ENCODE measurements around the gene PRDX5. TPM values are rescaled to one million over a fixed set of nuclear protein-coding genes. Genes with fewer than 3 reads are reported as not detected.

The PRDX5 gene
- polyA plus RNA-seq, 1 donor = 219 TPM

DNA sequence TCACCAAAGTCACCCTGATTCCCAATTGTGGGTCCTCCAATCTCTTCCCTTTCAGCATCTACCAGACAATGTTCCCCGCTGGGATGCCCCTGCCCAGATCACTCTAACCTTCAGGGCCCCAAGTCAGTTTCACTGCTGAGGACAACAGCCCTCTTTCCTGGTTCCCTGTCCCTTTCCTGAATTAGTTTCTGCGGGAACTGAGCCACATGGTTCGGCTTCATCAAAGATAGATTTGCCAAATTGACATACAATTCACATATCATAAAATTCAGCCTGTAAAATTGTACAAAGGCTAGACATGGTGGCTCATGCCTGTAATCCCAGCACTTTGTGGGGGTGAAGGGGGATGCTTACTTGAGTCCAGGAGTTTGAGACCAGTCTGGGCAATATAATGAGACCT lies 10.1 kb downstream of the PRDX5 start:
- H3K27ac ChIP-seq (ENCODE audit: low read length) = no peak overlapping the region

DNA sequence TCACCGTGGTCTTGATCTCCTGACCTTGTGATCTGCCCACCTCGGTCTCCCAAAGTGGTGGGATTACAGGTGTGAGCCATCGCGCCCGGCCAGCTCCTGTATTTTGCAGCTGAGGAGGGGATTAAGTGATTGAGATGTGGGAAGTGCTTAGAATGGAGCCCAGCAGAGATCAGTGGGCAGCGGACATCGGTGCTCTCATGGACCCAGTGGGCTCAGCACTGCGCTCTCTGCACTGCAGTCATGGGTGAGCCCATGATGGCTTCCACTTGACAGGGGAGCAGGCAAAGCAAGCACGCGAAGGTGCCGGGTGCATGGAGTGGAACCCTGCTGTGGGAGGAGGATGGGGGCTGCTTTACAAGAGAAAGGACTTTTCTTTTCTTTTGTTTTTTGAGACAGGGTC lies 13.0 kb downstream of the PRDX5 start:
- DNase-seq = no peak
- Histone ChIP-seq H3K27me3 (ENCODE audit: control insufficient read depth, insufficient read depth, low read length) (no peaks in the 10 kb centered on the region), H3K36me3 (ENCODE audit: control insufficient read depth, insufficient read depth, low read length) (no peaks in the 10 kb centered on the region), H3K9me3 (ENCODE audit: control insufficient read depth, low read depth, low read length) (no peaks in the 10 kb centered on the region), H3K27ac (ENCODE audit: low read length) (no peak overlapping the region), H3K4me3 (ENCODE audit: low read length) (no peak overlapping the region), H3K4me1 (ENCODE audit: control insufficient read depth, insufficient read depth, low read length) (peaks cover 26% of the 10 kb centered on the region)
- whole genome bisulfite sequencing (ENCODE audit: insufficient coverage, low lambda C conversion rate) = no CpG with 5 or more reads among the region's 11 CpGs

More for the DNA sequence above, 10.1 kb downstream of the PRDX5 start:
- no peaks in the 10 kb centered on the region for H3K27me3 ChIP-seq (ENCODE audit: control insufficient read depth, insufficient read depth, low read length)
- peaks cover 18% of the 10 kb centered on the region for H3K4me1 ChIP-seq (ENCODE audit: control insufficient read depth, insufficient read depth, low read length)
- H3K9me3 ChIP-seq (ENCODE audit: control insufficient read depth, low read depth, low read length) = no peaks in the 10 kb centered on the region
- no peak for DNase-seq
- H3K4me3 ChIP-seq (ENCODE audit: low read length) = no peak overlapping the region
- WGBS (ENCODE audit: insufficient coverage, low lambda C conversion rate) = no CpG with 5 or more reads among the region's 3 CpGs
- H3K36me3 ChIP-seq (ENCODE audit: control insufficient read depth, insufficient read depth, low read length) = peaks cover 4% of the 10 kb centered on the region

DNA sequence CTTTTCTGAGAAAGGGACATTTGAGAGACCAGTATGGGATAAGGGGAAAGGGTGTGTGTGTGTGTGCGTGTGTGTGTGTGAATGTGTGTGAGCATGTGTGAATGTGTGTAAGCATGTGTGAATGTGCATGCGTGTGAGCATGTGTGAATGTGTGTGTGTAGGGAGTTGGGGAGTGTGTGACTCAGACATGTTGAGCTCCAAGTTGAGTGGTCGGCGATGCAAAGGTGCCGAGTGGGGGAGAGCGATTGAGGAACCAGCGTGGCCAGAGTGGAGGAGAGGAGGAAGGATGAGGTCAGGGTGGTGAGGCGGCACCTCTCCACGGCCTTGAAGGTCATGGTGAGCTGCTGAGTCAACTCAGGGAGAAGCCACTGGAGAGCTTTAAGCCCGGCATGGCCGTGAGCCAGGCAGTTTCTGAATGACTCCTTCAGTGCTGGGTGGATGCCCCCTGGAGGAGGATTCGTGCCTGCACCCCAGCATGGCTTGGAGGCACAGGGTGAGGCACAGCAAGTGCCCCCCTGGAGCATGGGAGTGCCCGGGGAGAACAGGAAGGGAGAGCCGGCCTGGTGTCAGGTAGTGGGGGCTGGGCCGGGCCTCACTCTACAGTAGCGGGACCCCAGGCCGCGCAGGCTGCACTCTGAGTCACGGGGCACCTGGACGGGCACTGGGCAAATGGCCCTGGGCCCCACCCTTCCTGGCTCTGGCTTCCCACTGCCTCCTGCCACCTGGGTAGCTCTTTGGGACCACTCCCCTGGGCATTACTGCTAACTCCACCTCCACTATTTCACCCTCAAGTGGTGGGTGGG lies 13.8 kb downstream of the PRDX5 start:
- Histone ChIP-seq H3K27ac (ENCODE audit: low read length) (no peak overlapping the region), H3K4me1 (ENCODE audit: control insufficient read depth, insufficient read depth, low read length) (peaks cover 26% of the 10 kb centered on the region), H3K27me3 (ENCODE audit: control insufficient read depth, insufficient read depth, low read length) (no peaks in the 10 kb centered on the region), H3K9me3 (ENCODE audit: control insufficient read depth, low read depth, low read length) (no peaks in the 10 kb centered on the region), H3K4me3 (ENCODE audit: low read length) (no peak overlapping the region), H3K36me3 (ENCODE audit: control insufficient read depth, insufficient read depth, low read length) (no peaks in the 10 kb centered on the region)
- WGBS (ENCODE audit: insufficient coverage, low lambda C conversion rate) = no CpG with 5 or more reads among the region's 20 CpGs
- DNase-seq = peak; percentile 61 to 71

DNA sequence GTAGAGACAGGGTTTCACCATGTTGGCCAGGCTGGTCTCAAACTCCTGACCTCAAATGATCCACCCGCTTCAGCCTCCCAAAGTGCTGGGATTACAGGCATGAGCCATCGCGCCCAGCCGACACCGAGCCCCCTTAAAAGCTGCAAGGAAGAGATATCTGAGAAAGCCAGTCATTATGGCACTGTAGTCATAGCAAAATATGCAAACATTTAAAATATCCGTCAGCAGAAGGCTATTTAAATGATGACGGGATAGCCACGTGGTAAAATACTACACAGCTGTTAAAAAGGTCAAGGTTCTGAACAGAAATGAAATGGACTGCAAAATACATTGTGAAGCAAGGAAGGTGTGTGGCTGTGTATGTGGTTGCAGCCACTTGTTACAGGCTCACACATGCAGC lies 15.6 kb downstream of the PRDX5 start:
- H3K4me1 ChIP-seq (ENCODE audit: control insufficient read depth, insufficient read depth, low read length) = peaks cover 26% of the 10 kb centered on the region
- no CpG with 5 or more reads among the region's 8 CpGs for WGBS (ENCODE audit: insufficient coverage, low lambda C conversion rate)
- H3K4me3 ChIP-seq (ENCODE audit: low read length) = no peak overlapping the region
- H3K36me3 ChIP-seq (ENCODE audit: control insufficient read depth, insufficient read depth, low read length) = no peaks in the 10 kb centered on the region
- H3K27me3 ChIP-seq (ENCODE audit: control insufficient read depth, insufficient read depth, low read length) = no peaks in the 10 kb centered on the region
- H3K9me3 ChIP-seq (ENCODE audit: control insufficient read depth, low read depth, low read length) = no peaks in the 10 kb centered on the region
- DNase-seq = no peak
- H3K27ac ChIP-seq (ENCODE audit: low read length) = no peak overlapping the region

DNA sequence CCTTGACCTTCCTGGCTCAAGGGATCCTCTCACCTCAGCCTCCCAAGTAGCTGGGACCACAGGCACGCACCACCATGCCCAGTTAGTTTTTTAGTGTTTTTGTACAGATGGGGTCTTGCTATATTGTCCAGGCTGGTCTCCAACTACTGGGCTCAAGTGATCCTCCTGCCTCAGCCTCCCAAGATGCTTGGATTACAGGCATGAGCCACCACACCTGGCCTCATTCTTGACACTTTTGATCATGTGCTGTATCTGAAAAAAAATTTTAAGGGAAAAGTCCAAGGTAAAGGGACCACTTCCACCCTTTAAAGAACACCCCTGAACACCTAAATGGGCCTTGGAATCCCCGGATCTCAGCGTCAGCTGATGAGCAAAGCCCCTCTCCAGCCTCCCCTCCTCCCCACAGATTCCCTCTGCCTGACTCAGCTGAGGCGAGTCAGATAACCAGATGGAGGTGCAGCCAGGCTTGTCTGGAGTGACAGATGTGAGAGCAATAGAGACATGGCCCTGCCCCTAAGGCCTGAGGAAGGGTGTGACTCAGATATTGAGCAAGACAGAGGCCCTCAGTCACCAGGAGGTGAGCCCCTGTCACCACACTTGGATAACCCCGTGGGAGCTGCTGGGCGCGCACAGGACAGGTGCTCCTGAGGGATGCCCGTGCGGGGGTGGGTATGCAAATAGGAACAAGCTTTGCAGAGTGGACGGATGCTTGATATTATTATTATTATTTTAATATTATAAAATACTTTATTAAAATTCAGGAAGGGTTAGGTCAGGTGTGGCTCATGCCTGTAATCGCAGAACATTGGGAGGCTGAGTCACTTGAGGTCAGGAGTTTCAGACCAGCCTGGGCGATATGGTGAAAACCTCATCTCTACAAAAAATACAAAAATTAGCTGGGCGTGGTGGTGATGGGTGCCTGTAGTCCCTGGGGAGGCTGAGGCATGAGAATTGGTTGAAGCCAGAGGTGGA lies 17.1 kb downstream of the PRDX5 start:
- WGBS (ENCODE audit: insufficient coverage, low lambda C conversion rate) = no CpG with 5 or more reads among the region's 13 CpGs
- H3K4me1 ChIP-seq (ENCODE audit: control insufficient read depth, insufficient read depth, low read length) = peaks cover 19% of the 10 kb centered on the region
- H3K36me3 ChIP-seq (ENCODE audit: control insufficient read depth, insufficient read depth, low read length) = no peaks in the 10 kb centered on the region
- no peaks in the 10 kb centered on the region for H3K9me3 ChIP-seq (ENCODE audit: control insufficient read depth, low read depth, low read length)
- DNase-seq = peak; percentile 95 to 98
- peak overlapping the region; percentile 46 for H3K27ac ChIP-seq (ENCODE audit: low read length)
- no peak overlapping the region for H3K4me3 ChIP-seq (ENCODE audit: low read length)
- H3K27me3 ChIP-seq (ENCODE audit: control insufficient read depth, insufficient read depth, low read length) = no peaks in the 10 kb centered on the region

DNA sequence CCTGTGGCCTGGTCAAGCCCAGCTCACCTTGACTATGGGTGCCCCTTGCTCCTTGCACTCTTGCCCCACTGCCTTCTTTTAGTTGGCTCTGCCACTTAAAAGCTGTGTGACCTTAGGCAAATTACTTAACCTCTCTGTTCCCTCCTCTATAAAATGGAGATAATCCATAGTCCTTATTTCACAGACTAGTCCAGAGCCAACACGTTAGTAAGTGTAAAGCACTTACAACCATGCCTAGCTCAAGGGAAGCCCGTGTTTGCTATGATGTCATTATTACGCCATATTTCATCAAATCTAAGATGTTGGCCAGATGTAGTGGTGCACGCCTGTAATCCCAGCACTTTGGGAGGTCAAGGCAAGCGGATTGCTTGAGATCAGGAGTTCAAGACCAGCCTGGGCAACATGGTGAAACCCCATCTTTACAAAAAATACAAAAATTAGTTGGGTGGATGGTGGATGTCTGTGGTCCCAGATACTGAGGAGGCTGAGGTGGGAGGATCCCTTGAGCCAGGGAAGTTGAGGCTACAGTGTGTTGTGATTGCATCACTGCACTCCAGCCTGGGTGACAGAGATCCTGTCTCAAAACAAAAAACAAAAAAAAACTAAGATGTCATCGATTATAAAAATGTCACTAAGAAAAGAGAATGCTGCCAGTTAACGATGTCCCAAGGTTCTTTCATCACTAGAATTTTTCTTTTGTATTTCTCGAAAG lies 19.8 kb downstream of the PRDX5 start:
- Histone ChIP-seq H3K27ac (ENCODE audit: low read length) (no peak overlapping the region), H3K36me3 (ENCODE audit: control insufficient read depth, insufficient read depth, low read length) (no peaks in the 10 kb centered on the region), H3K4me1 (ENCODE audit: control insufficient read depth, insufficient read depth, low read length) (peaks cover 23% of the 10 kb centered on the region), H3K4me3 (ENCODE audit: low read length) (no peak overlapping the region), H3K27me3 (ENCODE audit: control insufficient read depth, insufficient read depth, low read length) (peaks cover 16% of the 10 kb centered on the region), H3K9me3 (ENCODE audit: control insufficient read depth, low read depth, low read length) (peaks cover 4% of the 10 kb centered on the region)
- DNase-seq = no peak
- WGBS (ENCODE audit: insufficient coverage, low lambda C conversion rate) = 89% methylated on average over 4 of the region's 8 CpGs

DNA sequence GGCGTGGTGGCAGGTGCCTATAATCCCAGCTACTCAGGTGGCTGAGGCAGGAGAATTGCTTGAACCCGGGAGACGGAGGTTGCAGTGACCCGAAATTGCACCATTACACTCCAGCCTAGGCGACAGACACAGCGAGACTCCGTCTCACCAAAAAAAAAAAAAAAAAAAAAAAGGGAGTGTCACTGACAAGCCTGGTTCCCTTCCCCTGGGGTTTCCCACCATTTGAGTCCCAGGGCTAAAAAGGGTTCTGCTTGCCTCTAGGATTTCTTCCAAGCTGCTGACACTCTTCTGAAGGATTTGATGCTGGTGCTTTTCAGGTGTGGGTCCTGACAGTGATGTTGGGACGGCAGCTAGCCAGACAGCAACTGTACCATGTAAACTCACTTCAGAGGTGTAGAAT lies 20.8 kb downstream of the PRDX5 start:
- Histone ChIP-seq H3K36me3 (ENCODE audit: control insufficient read depth, insufficient read depth, low read length) (no peaks in the 10 kb centered on the region), H3K27ac (ENCODE audit: low read length) (no peak overlapping the region), H3K4me3 (ENCODE audit: low read length) (no peak overlapping the region), H3K9me3 (ENCODE audit: control insufficient read depth, low read depth, low read length) (peaks cover 4% of the 10 kb centered on the region), H3K27me3 (ENCODE audit: control insufficient read depth, insufficient read depth, low read length) (peaks cover 16% of the 10 kb centered on the region), H3K4me1 (ENCODE audit: control insufficient read depth, insufficient read depth, low read length) (peaks cover 32% of the 10 kb centered on the region)
- no peak for DNase-seq
- no CpG with 5 or more reads among the region's 8 CpGs for WGBS (ENCODE audit: insufficient coverage, low lambda C conversion rate)

DNA sequence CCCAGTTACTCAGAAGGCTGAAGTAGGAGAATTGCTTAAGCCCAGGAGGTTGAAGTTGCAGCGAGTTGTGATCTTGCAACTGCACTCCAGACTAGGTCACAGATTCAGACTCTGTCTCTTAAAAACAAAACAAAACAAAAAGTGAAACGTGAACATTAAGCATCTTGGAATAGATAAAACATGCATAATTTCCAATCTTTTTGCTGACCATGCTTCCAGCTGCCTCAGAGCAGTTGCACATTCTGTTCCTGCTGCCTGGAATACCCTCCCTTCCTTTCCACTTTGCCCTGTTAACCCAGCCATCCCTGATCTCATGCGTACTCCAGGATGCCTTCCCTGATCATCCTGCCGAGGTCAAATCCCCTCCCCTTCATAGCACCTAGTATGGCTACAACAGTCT lies 21.4 kb downstream of the PRDX5 start:
- no peak for DNase-seq
- WGBS (ENCODE audit: insufficient coverage, low lambda C conversion rate) = no CpG with 5 or more reads among the region's 4 CpGs
- Histone ChIP-seq H3K4me3 (ENCODE audit: low read length) (no peak overlapping the region), H3K4me1 (ENCODE audit: control insufficient read depth, insufficient read depth, low read length) (peaks cover 38% of the 10 kb centered on the region), H3K27me3 (ENCODE audit: control insufficient read depth, insufficient read depth, low read length) (peaks cover 16% of the 10 kb centered on the region), H3K36me3 (ENCODE audit: control insufficient read depth, insufficient read depth, low read length) (no peaks in the 10 kb centered on the region), H3K27ac (ENCODE audit: low read length) (no peak overlapping the region), H3K9me3 (ENCODE audit: control insufficient read depth, low read depth, low read length) (peaks cover 4% of the 10 kb centered on the region)

DNA sequence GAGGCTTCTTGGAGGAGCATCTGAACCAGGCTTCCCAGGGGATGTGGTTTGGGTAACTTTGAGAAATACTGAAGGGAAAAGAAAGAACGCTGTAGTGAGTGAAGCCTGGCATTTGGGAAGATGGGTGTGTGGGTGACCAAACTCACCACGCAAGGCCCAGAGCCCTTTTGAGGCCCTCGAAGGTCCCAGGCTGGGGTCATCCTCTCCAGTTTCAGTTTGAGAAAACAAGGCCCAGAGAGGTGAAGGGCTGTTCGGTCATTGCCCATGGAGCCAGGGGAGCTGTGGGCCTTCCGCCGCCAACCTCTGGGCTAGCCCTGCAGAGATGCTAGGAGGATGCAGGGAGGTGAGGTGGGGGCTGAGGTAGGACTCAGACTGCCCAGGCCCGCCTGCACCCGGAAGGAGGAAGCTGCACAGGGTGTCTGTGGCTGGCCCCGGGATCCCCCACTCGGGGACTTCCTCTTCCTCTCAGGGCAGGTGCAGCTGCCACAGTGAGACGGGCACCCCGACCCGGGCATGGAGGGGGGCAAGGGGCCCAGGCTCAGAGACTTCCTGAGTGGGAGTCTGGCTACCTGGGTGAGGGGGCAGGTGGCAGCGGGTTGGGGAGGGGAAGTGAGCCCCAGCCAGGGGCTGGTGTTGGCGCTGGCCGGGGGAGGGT lies 22.0 kb downstream of the PRDX5 start, which contains the start of gene CCDC88B:
TSS of gene CCDC88B (plus strand) at position 451 of the 655 bp plus-strand sequence. CDS start at position 514, 63 bp downstream.
- Histone ChIP-seq H3K36me3 (ENCODE audit: control insufficient read depth, insufficient read depth, low read length) (no peaks in the 10 kb centered on the region), H3K9me3 (ENCODE audit: control insufficient read depth, low read depth, low read length) (peaks cover 4% of the 10 kb centered on the region), H3K4me1 (ENCODE audit: control insufficient read depth, insufficient read depth, low read length) (peaks cover 36% of the 10 kb centered on the region), H3K27me3 (ENCODE audit: control insufficient read depth, insufficient read depth, low read length) (peaks cover 16% of the 10 kb centered on the region), H3K27ac (ENCODE audit: low read length) (no peak within 1 kb of the TSS), H3K4me3 (ENCODE audit: low read length) (no peak within 1 kb of the TSS)
- DNase-seq = no peak
- no CpG with 5 or more reads among the region's 16 CpGs for WGBS (ENCODE audit: insufficient coverage, low lambda C conversion rate)
